Right atrium auricular region (tissue), 2 donors: ENCODE measurements around the gene SAMD9. TPM values are rescaled to one million over a fixed set of nuclear protein-coding genes. Genes with fewer than 3 reads are reported as not detected.

ENCODE experiments used
- DNase-seq: peaks from one replicate; pipeline ENCODE4 v3.0.0-alpha.2; 2019; ENCODE audit warnings: low spot score
- H3K27ac ChIP-seq, 2 donors: fragments of 200-600 bp; sonication (generic); 1 replicate in 1 of 2; 2 replicates in 1 of 2; pipeline ENCODE4 v1.5.1; 2016 to 2019
- H3K27me3 ChIP-seq, 2 donors: fragments of 200-600 bp; sonication (generic); one replicate each; pipeline versions ENCODE4 v1.5.1 to v1.6.0; 2017 to 2019
- H3K36me3 ChIP-seq: fragments of 200-600 bp; sonication (generic); one replicate; pipeline ENCODE4 v1.5.1; 2016
- H3K4me1 ChIP-seq, 2 donors: fragments of 200-600 bp; sonication (generic); one replicate each; pipeline versions ENCODE4 v1.5.1 to v1.6.0; 2017 to 2019
- H3K4me3 ChIP-seq, 2 donors: fragments of 200-600 bp; sonication (generic); 1 replicate in 1 of 2; 2 replicates in 1 of 2; pipeline ENCODE4 v1.5.1; 2017 to 2019; ENCODE audit warnings: mild to moderate bottlenecking in 1 of 2, moderate library complexity in 1 of 2
- H3K9me3 ChIP-seq, 2 donors: fragments of 200-600 bp; sonication (generic); one replicate each; pipeline ENCODE4 v1.5.1; 2019
- CTCF ChIP-seq, 2 donors: fragments of 200-600 bp; sonication (generic); IDR thresholded peaks; one replicate each; pipeline ENCODE4 v1.5.1; 2019; ENCODE audit warnings: antibody characterized with exemption in 2 of 2
- total RNA-seq, 2 donors: library from RNA; depleted of rRNA; stranded (reverse); fragments of >200 nt; gene quantifications; one replicate each; pipeline ENCODE4 v1.1.0, GENCODE V29; 2016

The SAMD9 gene
- 1 to 10 TPM; 2.3 to 3.6 TPM for total RNA-seq

- H3K9me3 ChIP-seq, result peaks cover 0 to 19% of the 10 kb centered on the region in 2 donors
Measured at GRCh38 chr7:93117852-93118530, at the start of gene SAMD9. SAMD9 (minus strand) TSS chr7:93117979; CDS start chr7:93106097, 11,882 bp downstream.

GRCh38 chr7:93165447-93165846, 47.7 kb upstream of the SAMD9 start:
- no peak overlapping the region for H3K4me3 ChIP-seq
- no peak overlapping the region for H3K27ac ChIP-seq
- H3K36me3 ChIP-seq, result no peaks in the 10 kb centered on the region
- no peaks in the 10 kb centered on the region for H3K27me3 ChIP-seq
- no peak for TF ChIP-seq CTCF (IDR thresholded peaks at IDR 0.05)
- H3K9me3 ChIP-seq, result peaks cover 0 to 4% of the 10 kb centered on the region in 2 donors
- no peak for DNase-seq
- H3K4me1 ChIP-seq, result no peaks in the 10 kb centered on the region

More at GRCh38 chr7:93117852-93118530, at the start of gene SAMD9:
- no peak for TF ChIP-seq CTCF (IDR thresholded peaks at IDR 0.05)
- DNase-seq, result no peak
- Histone ChIP-seq H3K27ac (peak within 1 kb of the TSS; percentile 58 to 64), H3K27me3 (no peaks in the 10 kb centered on the region), H3K4me1 (no peaks in the 10 kb centered on the region), H3K4me3 (peak within 1 kb of the TSS; percentile 41 to 45), H3K36me3 (no peaks in the 10 kb centered on the region)

GRCh38 chr7:93164766-93165165, 47.0 kb upstream of the SAMD9 start:
- Histone ChIP-seq H3K36me3 (no peaks in the 10 kb centered on the region), H3K4me3 (no peak overlapping the region), H3K9me3 (peaks cover 0 to 4% of the 10 kb centered on the region in 2 donors), H3K27ac (no peak overlapping the region), H3K27me3 (no peaks in the 10 kb centered on the region), H3K4me1 (no peaks in the 10 kb centered on the region)
- no peak for DNase-seq
- TF ChIP-seq CTCF (IDR thresholded peaks at IDR 0.05), result no peak

GRCh38 chr7:93161181-93161762, 43.5 kb upstream of the SAMD9 start:
- no peak for DNase-seq
- Histone ChIP-seq H3K27ac (no peak overlapping the region), H3K36me3 (no peaks in the 10 kb centered on the region), H3K4me1 (no peaks in the 10 kb centered on the region), H3K9me3 (no peaks in the 10 kb centered on the region), H3K27me3 (no peaks in the 10 kb centered on the region), H3K4me3 (no peak overlapping the region)
- no peak for TF ChIP-seq CTCF (IDR thresholded peaks at IDR 0.05)

GRCh38 chr7:93160410-93160809, 42.6 kb upstream of the SAMD9 start:
- no peaks in the 10 kb centered on the region for H3K36me3 ChIP-seq
- no peak overlapping the region for H3K4me3 ChIP-seq
- DNase-seq, result no peak
- H3K9me3 ChIP-seq, result no peaks in the 10 kb centered on the region
- no peak overlapping the region for H3K27ac ChIP-seq
- H3K27me3 ChIP-seq, result no peaks in the 10 kb centered on the region
- H3K4me1 ChIP-seq, result no peaks in the 10 kb centered on the region
- TF ChIP-seq CTCF (IDR thresholded peaks at IDR 0.05), result no peak
